Loucy (cell line): ENCODE results near the gene TGM4.

Experiments
- EZH2phosphoT487 ChIP-seq: fragments of 200-600 bp; IDR thresholded peaks from 2 replicates; pipeline ENCODE4 v1.6.1; 2018; ENCODE audit warnings: antibody characterized with exemption, mild to moderate bottlenecking, moderate library complexity, borderline replicate concordance
- TF ChIP-seq, protein P1 (sequence below): fragments of 200-600 bp; sonication (generic); conservative IDR thresholded peaks from 2 replicates; pipeline ENCODE4 v1.5.1; 2014; ENCODE audit warnings: mild to moderate bottlenecking, antibody characterized with exemption, low read length

DNA sequence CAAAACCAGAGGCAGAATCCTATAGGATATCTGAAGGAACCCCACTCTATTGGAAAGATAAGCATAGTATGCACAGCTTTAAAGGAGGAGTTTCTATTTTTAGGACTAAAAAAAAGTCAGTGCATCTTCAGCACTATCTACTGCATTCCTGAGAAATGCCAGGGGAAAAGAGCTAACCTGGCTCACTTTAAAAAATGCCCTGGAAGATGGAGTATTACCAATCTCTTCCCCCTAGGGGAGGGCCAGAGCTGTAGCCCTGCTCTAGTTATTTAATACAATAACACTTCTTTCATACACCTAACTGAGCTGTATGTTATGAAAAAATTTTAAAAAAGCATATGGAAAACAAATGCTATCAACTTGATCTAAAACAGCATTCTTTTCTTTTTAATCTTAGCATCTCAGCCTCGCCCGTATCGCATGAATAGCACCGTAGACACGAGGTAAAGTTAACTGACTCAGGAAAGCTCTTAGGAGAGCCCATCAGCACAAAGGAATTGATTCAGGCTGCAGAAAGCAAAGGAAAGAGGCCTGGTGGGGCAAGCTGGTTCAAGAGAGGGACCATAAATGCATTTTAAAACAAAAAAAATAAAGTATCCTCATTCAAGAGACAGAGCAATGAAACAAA is 50.2 kb downstream of the TGM4 start:
- TF ChIP-seq, protein P1, sequence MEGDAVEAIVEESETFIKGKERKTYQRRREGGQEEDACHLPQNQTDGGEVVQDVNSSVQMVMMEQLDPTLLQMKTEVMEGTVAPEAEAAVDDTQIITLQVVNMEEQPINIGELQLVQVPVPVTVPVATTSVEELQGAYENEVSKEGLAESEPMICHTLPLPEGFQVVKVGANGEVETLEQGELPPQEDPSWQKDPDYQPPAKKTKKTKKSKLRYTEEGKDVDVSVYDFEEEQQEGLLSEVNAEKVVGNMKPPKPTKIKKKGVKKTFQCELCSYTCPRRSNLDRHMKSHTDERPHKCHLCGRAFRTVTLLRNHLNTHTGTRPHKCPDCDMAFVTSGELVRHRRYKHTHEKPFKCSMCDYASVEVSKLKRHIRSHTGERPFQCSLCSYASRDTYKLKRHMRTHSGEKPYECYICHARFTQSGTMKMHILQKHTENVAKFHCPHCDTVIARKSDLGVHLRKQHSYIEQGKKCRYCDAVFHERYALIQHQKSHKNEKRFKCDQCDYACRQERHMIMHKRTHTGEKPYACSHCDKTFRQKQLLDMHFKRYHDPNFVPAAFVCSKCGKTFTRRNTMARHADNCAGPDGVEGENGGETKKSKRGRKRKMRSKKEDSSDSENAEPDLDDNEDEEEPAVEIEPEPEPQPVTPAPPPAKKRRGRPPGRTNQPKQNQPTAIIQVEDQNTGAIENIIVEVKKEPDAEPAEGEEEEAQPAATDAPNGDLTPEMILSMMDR: no peak
- TF ChIP-seq EZH2phosphoT487: no peak
